ENCODE data around the gene POGLUT3.

POGLUT3 gene

DNA sequence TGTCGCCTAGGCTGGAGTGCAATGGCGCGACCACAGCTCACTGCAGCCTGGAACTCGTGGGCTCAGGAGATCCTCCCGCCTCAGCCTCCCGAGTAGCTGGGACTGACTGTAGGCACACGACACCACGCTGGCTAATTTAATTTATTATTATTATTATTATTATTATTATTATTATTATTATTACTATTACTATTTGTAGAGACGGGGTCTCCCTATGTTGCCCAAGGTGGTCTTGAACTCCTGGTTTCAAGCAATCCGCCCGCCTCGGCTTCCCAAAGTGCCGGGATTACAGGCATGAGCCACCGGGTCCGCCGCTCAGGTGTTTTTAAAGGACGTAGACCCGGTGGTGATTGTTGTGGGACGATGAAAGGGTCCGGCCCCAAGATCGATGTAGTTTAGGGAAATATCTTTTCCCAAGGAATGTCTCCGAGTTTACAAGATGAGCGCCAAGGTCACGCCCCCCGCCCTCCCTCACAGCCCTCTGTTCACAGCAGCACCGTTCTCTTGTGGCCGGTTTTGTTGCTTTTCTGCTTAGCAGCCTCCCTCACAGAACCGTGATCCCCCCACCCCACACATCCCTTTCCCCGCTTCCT, 728 bp upstream of the POGLUT3 start:
- Histone ChIP-seq H3K27me3 (ENCODE audit: insufficient read depth, low read length) (peaks cover 9% of the 10 kb centered on the region; the same call in 1 of the 2 replicates), H3K9me3 (ENCODE audit: insufficient read depth, low read depth, low read length) (no peaks in the 10 kb centered on the region), H3K4me3 (ENCODE audit: low read length) (peak overlapping the region; percentile 68; the same call in 1 of the 2 replicates), H3K27ac (ENCODE audit: low read length) (no peak overlapping the region), H3K9ac (ENCODE audit: low read depth, low read length) (peak overlapping the region; percentile 89; the same call in 1 of the 2 replicates), H3K4me1 (ENCODE audit: insufficient read depth, low read length) (no peaks in the 10 kb centered on the region; the same call in 1 of the 2 replicates), H3K36me3 (ENCODE audit: insufficient read depth, low read depth, low read length) (no peaks in the 10 kb centered on the region)

DNA sequence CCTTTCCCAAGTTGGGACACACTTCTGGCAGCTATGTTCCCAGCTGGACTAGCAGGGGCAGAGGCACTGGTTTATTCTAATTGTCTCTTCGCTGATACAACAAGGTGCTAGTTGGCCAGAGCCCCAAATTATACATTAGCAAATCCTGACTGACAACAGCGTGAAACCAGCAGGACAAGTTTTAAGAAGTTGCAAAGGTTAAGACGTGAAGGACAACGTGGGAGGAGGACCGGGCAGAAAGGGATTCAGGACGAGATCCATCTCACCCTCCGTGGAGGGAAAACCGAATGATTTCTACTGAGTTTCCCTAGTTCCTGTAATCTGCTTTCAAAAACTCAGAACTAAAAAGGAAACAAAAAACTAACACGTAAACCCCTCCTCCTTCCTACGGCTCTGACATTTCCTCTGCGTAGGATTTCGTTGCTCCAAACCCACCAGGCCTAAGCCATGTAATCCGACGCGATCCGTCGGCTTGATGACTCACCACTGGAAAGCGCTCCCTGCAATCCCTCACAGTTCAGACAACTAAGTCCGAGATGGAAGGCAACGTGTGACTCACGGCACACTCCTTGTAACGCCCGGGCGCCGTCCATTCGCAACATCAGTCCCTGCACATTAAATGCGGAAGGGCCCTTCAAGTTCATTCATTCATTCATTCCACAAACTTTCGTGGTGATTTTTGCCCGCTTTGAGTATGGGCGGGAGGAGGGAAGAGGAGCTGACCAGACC, 703 bp downstream of the POGLUT3 start:
- H3K27me3 ChIP-seq (ENCODE audit: insufficient read depth, low read length) = peaks cover 9% of the 10 kb centered on the region; the same call in 1 of the 2 replicates
- no peaks in the 10 kb centered on the region for H3K36me3 ChIP-seq (ENCODE audit: insufficient read depth, low read depth, low read length)
- peak overlapping the region; percentile 42 for H3K27ac ChIP-seq (ENCODE audit: low read length)
- H3K4me1 ChIP-seq (ENCODE audit: insufficient read depth, low read length) = no peaks in the 10 kb centered on the region; the same call in 1 of the 2 replicates
- peak overlapping the region; percentile 89; the same call in 1 of the 2 replicates for H3K9ac ChIP-seq (ENCODE audit: low read depth, low read length)
- H3K9me3 ChIP-seq (ENCODE audit: insufficient read depth, low read depth, low read length) = no peaks in the 10 kb centered on the region
- H3K4me3 ChIP-seq (ENCODE audit: low read length) = peak overlapping the region; percentile 68

GRCh38 chr11:108496643-108497256, 1.4 kb downstream of the POGLUT3 start:
- peaks cover 9% of the 10 kb centered on the region; the same call in 1 of the 2 replicates for H3K27me3 ChIP-seq (ENCODE audit: insufficient read depth, low read length)
- no peak overlapping the region for H3K27ac ChIP-seq (ENCODE audit: low read length)
- H3K9me3 ChIP-seq (ENCODE audit: insufficient read depth, low read depth, low read length) = no peaks in the 10 kb centered on the region
- H3K4me3 ChIP-seq (ENCODE audit: low read length) = peak overlapping the region; percentile 68
- H3K36me3 ChIP-seq (ENCODE audit: insufficient read depth, low read depth, low read length) = no peaks in the 10 kb centered on the region
- H3K9ac ChIP-seq (ENCODE audit: low read depth, low read length) = peak overlapping the region; percentile 89; the same call in 1 of the 2 replicates
- no peaks in the 10 kb centered on the region; the same call in 1 of the 2 replicates for H3K4me1 ChIP-seq (ENCODE audit: insufficient read depth, low read length)

DNA sequence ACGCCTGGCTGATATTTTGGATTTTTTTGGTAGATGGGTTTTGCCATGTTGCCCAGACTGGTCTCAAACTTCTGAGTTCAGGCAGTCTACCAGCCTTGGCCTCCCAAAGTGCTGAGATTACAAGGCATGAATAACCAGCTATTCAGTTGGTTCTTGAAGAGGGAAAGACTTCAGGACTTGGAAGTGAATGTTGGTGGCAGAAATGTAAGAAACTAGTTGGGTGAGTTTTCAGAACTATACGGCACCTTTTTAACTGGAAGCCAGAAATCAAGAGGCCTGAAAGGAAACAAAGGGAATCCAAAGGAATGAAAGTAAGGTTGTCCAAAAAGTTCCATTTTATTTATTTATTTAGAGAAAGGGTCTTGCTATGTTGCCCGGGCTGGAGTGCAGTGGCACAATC, 2.9 kb downstream of the POGLUT3 start:
- Histone ChIP-seq H3K27me3 (ENCODE audit: insufficient read depth, low read length) (peaks cover 9% of the 10 kb centered on the region; the same call in 1 of the 2 replicates), H3K4me3 (ENCODE audit: low read length) (no peak overlapping the region), H3K27ac (ENCODE audit: low read length) (no peak overlapping the region), H3K9me3 (ENCODE audit: insufficient read depth, low read depth, low read length) (no peaks in the 10 kb centered on the region), H3K9ac (ENCODE audit: low read depth, low read length) (no peak overlapping the region), H3K4me1 (ENCODE audit: insufficient read depth, low read length) (no peaks in the 10 kb centered on the region; the same call in 1 of the 2 replicates), H3K36me3 (ENCODE audit: insufficient read depth, low read depth, low read length) (no peaks in the 10 kb centered on the region)

- H3K27ac ChIP-seq (ENCODE audit: low read length) = no peak overlapping the region
- H3K9me3 ChIP-seq (ENCODE audit: insufficient read depth, low read depth, low read length) = no peaks in the 10 kb centered on the region
- H3K4me1 ChIP-seq (ENCODE audit: insufficient read depth, low read length) = no peaks in the 10 kb centered on the region; the same call in 1 of the 2 replicates
- no peak overlapping the region for H3K4me3 ChIP-seq (ENCODE audit: low read length)
- H3K36me3 ChIP-seq (ENCODE audit: insufficient read depth, low read depth, low read length) = no peaks in the 10 kb centered on the region
- peaks cover 3% of the 10 kb centered on the region; the same call in 1 of the 2 replicates for H3K27me3 ChIP-seq (ENCODE audit: insufficient read depth, low read length)
- H3K9ac ChIP-seq (ENCODE audit: low read depth, low read length) = no peak overlapping the region
Observed at GRCh38 chr11:108494182-108494581, 4.0 kb downstream of the POGLUT3 start.

- H3K9me3 ChIP-seq (ENCODE audit: insufficient read depth, low read depth, low read length) = no peaks in the 10 kb centered on the region
- no peaks in the 10 kb centered on the region; the same call in 1 of the 2 replicates for H3K27me3 ChIP-seq (ENCODE audit: insufficient read depth, low read length)
- H3K27ac ChIP-seq (ENCODE audit: low read length) = no peak overlapping the region
- peaks cover 5% of the 10 kb centered on the region; the same call in 1 of the 2 replicates for H3K36me3 ChIP-seq (ENCODE audit: insufficient read depth, low read depth, low read length)
- no peak overlapping the region for H3K9ac ChIP-seq (ENCODE audit: low read depth, low read length)
- H3K4me1 ChIP-seq (ENCODE audit: insufficient read depth, low read length) = no peaks in the 10 kb centered on the region; the same call in 1 of the 2 replicates
- no peak overlapping the region for H3K4me3 ChIP-seq (ENCODE audit: low read length)
Observed at GRCh38 chr11:108491936-108492335, 6.2 kb downstream of the POGLUT3 start.

DNA sequence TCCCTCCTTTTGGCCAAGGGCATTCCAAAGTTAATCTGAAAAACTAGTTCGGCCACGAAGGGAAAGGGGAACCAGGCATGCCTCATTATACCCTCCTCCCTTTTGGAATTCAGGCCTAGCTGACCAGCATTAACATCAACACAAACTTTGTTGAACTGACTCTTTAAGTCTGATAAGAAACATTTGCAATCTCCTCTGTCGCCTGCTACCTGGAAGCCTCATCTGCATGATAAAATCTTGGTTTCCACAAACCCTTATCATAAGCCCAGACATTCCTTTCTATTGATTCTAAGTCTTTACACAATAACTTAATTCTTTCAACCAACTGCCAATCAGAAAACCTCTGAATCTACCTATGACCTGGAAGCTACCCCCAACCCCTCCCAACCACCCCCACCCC, 11.4 kb downstream of the POGLUT3 start:
- Histone ChIP-seq H3K36me3 (ENCODE audit: insufficient read depth, low read depth, low read length) (peaks cover 24% of the 10 kb centered on the region), H3K4me3 (ENCODE audit: low read length) (no peak overlapping the region), H3K27ac (ENCODE audit: low read length) (no peak overlapping the region), H3K9me3 (ENCODE audit: insufficient read depth, low read depth, low read length) (no peaks in the 10 kb centered on the region), H3K4me1 (ENCODE audit: insufficient read depth, low read length) (no peaks in the 10 kb centered on the region), H3K9ac (ENCODE audit: low read depth, low read length) (no peak overlapping the region), H3K27me3 (ENCODE audit: insufficient read depth, low read length) (no peaks in the 10 kb centered on the region)

DNA sequence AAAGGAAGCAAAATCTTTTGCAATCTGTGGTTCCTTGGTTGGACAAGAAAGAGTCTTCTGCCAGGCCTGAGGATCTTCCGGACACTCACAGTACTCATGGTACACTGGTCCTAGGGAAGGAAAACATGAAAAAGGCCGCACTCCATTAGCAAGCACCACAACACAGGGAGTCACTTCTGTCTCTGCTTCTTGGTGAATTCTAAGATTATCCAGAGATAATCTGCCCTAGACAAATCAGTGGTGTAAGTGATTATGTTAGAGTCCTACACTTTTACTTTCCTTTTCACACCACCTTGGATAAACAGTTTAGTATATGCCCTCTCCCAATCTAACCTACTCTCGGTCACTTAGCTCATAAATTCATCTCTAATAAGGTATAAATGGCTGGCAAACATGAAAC, 11.9 kb downstream of the POGLUT3 start:
- Histone ChIP-seq H3K27me3 (ENCODE audit: insufficient read depth, low read length) (no peaks in the 10 kb centered on the region), H3K4me1 (ENCODE audit: insufficient read depth, low read length) (no peaks in the 10 kb centered on the region), H3K9ac (ENCODE audit: low read depth, low read length) (no peak overlapping the region; the same call in 1 of the 2 replicates), H3K4me3 (ENCODE audit: low read length) (no peak overlapping the region), H3K36me3 (ENCODE audit: insufficient read depth, low read depth, low read length) (peaks cover 24% of the 10 kb centered on the region), H3K27ac (ENCODE audit: low read length) (no peak overlapping the region), H3K9me3 (ENCODE audit: insufficient read depth, low read depth, low read length) (no peaks in the 10 kb centered on the region)

GRCh38 chr11:108483163-108483562, 15.0 kb downstream of the POGLUT3 start:
- Histone ChIP-seq H3K27ac (ENCODE audit: low read length) (no peak overlapping the region), H3K4me1 (ENCODE audit: insufficient read depth, low read length) (no peaks in the 10 kb centered on the region), H3K4me3 (ENCODE audit: low read length) (no peak overlapping the region), H3K9me3 (ENCODE audit: insufficient read depth, low read depth, low read length) (no peaks in the 10 kb centered on the region), H3K36me3 (ENCODE audit: insufficient read depth, low read depth, low read length) (peaks cover 27% of the 10 kb centered on the region; the same call in 1 of the 2 replicates), H3K9ac (ENCODE audit: low read depth, low read length) (no peak overlapping the region), H3K27me3 (ENCODE audit: insufficient read depth, low read length) (no peaks in the 10 kb centered on the region)

GRCh38 chr11:108474664-108475463, 23.3 kb downstream of the POGLUT3 start:
- H3K9ac ChIP-seq (ENCODE audit: low read depth, low read length) = no peak overlapping the region
- peaks cover 10% of the 10 kb centered on the region; the same call in 1 of the 2 replicates for H3K36me3 ChIP-seq (ENCODE audit: insufficient read depth, low read depth, low read length)
- no peak overlapping the region for H3K27ac ChIP-seq (ENCODE audit: low read length)
- no peaks in the 10 kb centered on the region for H3K4me1 ChIP-seq (ENCODE audit: insufficient read depth, low read length)
- no peak overlapping the region for H3K4me3 ChIP-seq (ENCODE audit: low read length)
- H3K9me3 ChIP-seq (ENCODE audit: insufficient read depth, low read depth, low read length) = no peaks in the 10 kb centered on the region
- H3K27me3 ChIP-seq (ENCODE audit: insufficient read depth, low read length) = no peaks in the 10 kb centered on the region

GRCh38 chr11:108472681-108473080, 25.5 kb downstream of the POGLUT3 start:
- no peaks in the 10 kb centered on the region for H3K9me3 ChIP-seq (ENCODE audit: insufficient read depth, low read depth, low read length)
- H3K4me1 ChIP-seq (ENCODE audit: insufficient read depth, low read length) = no peaks in the 10 kb centered on the region
- H3K27ac ChIP-seq (ENCODE audit: low read length) = no peak overlapping the region
- H3K36me3 ChIP-seq (ENCODE audit: insufficient read depth, low read depth, low read length) = peaks cover 4% of the 10 kb centered on the region; the same call in 1 of the 2 replicates
- H3K4me3 ChIP-seq (ENCODE audit: low read length) = no peak overlapping the region
- H3K9ac ChIP-seq (ENCODE audit: low read depth, low read length) = no peak overlapping the region
- H3K27me3 ChIP-seq (ENCODE audit: insufficient read depth, low read length) = no peaks in the 10 kb centered on the region

Data from iPS-20b (cell line).